SK-N-SH treated with all-trans-retinoic acid at 6 μM for 48 hours (cell line): ENCODE data around the gene KATNIP.

Experiments
- ARNTL ChIP-seq: fragments of 450-650 bp; formaldehyde crosslinking; IDR thresholded peaks from 2 replicates; pipeline ENCODE4 v1.5.0; 2020; ENCODE audit warnings: low read depth, mild to moderate bottlenecking, moderate library complexity, borderline replicate concordance
- BACH2 ChIP-seq: fragments of 250-450 bp; sonication (Bioruptor Pico); IDR thresholded peaks from 2 replicates; pipeline ENCODE4 v1.9.0; 2021; ENCODE audit warnings: mild to moderate bottlenecking, borderline replicate concordance
- PPARA ChIP-seq: fragments of 250-450 bp; sonication (Bioruptor Pico); IDR thresholded peaks from 2 replicates; pipeline ENCODE4 v1.5.0; 2020; ENCODE audit warnings: mild to moderate bottlenecking, borderline replicate concordance
- RARB ChIP-seq: fragments of 250-450 bp; sonication (Bioruptor Pico); IDR thresholded peaks from 2 replicates; pipeline ENCODE4 v1.8.0; 2021; ENCODE audit warnings: mild to moderate bottlenecking, moderate library complexity
- SNAI2 ChIP-seq: fragments of 250-450 bp; sonication (Bioruptor Pico); IDR thresholded peaks from 2 replicates; pipeline ENCODE4 v1.5.0; 2020; ENCODE audit warnings: mild to moderate bottlenecking, moderate library complexity
- ZC3H10 ChIP-seq: fragments of 250-450 bp; sonication (Bioruptor Pico); IDR thresholded peaks from 2 replicates; pipeline ENCODE4 v1.5.1; 2021; ENCODE audit warnings: mild to moderate bottlenecking, moderate library complexity
- ZNF70 ChIP-seq: fragments of 450-650 bp; formaldehyde crosslinking; IDR thresholded peaks from 2 replicates; pipeline ENCODE4 v1.5.0; 2020; ENCODE audit warnings: mild to moderate bottlenecking, moderate library complexity
- TF ChIP-seq, protein P1 (sequence below): fragments of 250-450 bp; sonication (Bioruptor Pico); IDR thresholded peaks from 2 replicates; pipeline ENCODE4 v1.8.0; 2020; ENCODE audit warnings: mild to moderate bottlenecking, moderate library complexity, borderline replicate concordance
- TF ChIP-seq, protein P2 (sequence below): fragments of 250-450 bp; sonication (Bioruptor Pico); IDR thresholded peaks from 2 replicates; pipeline ENCODE4 v1.5.1; 2020; ENCODE audit warnings: low read depth, mild to moderate bottlenecking, moderate library complexity

DNA sequence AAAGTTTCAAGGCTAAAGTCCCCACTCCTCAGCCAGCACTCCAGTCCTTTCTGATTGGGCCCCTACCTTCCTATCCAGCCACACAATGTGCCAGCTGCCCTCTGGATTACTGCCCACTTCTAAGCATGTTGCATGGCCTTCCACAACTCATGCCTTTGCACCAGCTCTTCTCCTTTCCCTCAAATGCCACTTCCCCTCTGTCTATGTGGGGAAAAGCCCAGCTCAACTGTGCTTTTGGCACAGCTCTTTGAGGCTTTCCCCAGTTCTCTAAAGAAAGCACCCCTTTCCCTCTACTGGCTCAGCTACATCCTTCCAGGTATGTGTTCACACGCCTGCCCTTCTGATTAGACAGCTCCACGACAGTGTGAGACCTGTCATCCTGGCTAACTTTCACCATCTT is 18.8 kb upstream of the KATNIP start:
- TF ChIP-seq ZC3H10 (CRISPR knock-in tag) (no peak), ARNTL (CRISPR knock-in tag) (no peak), BACH2 (CRISPR knock-in tag) (no peak), SNAI2 (CRISPR knock-in tag) (no peak), ZNF70 (CRISPR knock-in tag) (no peak), PPARA (CRISPR knock-in tag) (no peak), RARB (CRISPR knock-in tag) (no peak)
- TF ChIP-seq, protein P1, sequence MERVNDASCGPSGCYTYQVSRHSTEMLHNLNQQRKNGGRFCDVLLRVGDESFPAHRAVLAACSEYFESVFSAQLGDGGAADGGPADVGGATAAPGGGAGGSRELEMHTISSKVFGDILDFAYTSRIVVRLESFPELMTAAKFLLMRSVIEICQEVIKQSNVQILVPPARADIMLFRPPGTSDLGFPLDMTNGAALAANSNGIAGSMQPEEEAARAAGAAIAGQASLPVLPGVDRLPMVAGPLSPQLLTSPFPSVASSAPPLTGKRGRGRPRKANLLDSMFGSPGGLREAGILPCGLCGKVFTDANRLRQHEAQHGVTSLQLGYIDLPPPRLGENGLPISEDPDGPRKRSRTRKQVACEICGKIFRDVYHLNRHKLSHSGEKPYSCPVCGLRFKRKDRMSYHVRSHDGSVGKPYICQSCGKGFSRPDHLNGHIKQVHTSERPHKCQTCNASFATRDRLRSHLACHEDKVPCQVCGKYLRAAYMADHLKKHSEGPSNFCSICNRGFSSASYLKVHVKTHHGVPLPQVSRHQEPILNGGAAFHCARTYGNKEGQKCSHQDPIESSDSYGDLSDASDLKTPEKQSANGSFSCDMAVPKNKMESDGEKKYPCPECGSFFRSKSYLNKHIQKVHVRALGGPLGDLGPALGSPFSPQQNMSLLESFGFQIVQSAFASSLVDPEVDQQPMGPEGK (CRISPR knock-in tag) = no peak
- TF ChIP-seq, protein P2, sequence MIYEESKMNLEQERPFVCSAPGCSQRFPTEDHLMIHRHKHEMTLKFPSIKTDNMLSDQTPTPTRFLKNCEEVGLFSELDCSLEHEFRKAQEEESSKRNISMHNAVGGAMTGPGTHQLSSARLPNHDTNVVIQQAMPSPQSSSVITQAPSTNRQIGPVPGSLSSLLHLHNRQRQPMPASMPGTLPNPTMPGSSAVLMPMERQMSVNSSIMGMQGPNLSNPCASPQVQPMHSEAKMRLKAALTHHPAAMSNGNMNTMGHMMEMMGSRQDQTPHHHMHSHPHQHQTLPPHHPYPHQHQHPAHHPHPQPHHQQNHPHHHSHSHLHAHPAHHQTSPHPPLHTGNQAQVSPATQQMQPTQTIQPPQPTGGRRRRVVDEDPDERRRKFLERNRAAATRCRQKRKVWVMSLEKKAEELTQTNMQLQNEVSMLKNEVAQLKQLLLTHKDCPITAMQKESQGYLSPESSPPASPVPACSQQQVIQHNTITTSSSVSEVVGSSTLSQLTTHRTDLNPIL (CRISPR knock-in tag) = no peak
